Measurements from ENCODE around the gene KCNA5. TPM values are rescaled to one million over a fixed set of nuclear protein-coding genes. Genes with fewer than 3 reads are reported as not detected.
A peak's percentile ranks its signal among the peaks of the same experiment; 100 is the strongest.

The KCNA5 gene
- total and polyA plus RNA-seq, 2 experiments from 2014 or later, result 1.4 to 5.1 TPM

- H3K9me3 ChIP-seq (ENCODE audit: low read depth), result no peaks in the 10 kb centered on the region
- no peak for TF ChIP-seq CTCF (IDR thresholded peaks at IDR 0.05; ENCODE audit: low read depth, low read length)
- no peak overlapping the region for H3K4me3 ChIP-seq
- no peaks in the 10 kb centered on the region for H3K36me3 ChIP-seq
- H3K27ac ChIP-seq, result peak overlapping the region; percentile 20
- peaks cover 3% of the 10 kb centered on the region for H3K27me3 ChIP-seq
- H3K4me1 ChIP-seq (ENCODE audit: low read depth), result peaks cover 21% of the 10 kb centered on the region
- peak in 1 of 2 donors; percentile 42 for DNase-seq (ENCODE audit: low read depth in 1 of 2, low spot score in 1 of 2)
Measured at GRCh38 chr12:5033883-5034282, 9.8 kb upstream of the KCNA5 start.

- Histone ChIP-seq H3K36me3 (no peaks in the 10 kb centered on the region), H3K9me3 (ENCODE audit: low read depth) (no peaks in the 10 kb centered on the region), H3K27ac (peak overlapping the region; percentile 20), H3K27me3 (peaks cover 3% of the 10 kb centered on the region), H3K4me1 (ENCODE audit: low read depth) (peaks cover 21% of the 10 kb centered on the region), H3K4me3 (no peak overlapping the region)
- TF ChIP-seq CTCF (IDR thresholded peaks at IDR 0.05; ENCODE audit: low read depth, low read length), result no peak
- no peak for DNase-seq (ENCODE audit: low read depth in 1 of 2, low spot score in 1 of 2)
Measured at GRCh38 chr12:5034603-5035002, 9.1 kb upstream of the KCNA5 start.

GRCh38 chr12:5035618-5036017 is 8.1 kb upstream of the KCNA5 start:
- Histone ChIP-seq H3K36me3 (no peaks in the 10 kb centered on the region), H3K9me3 (ENCODE audit: low read depth) (no peaks in the 10 kb centered on the region), H3K4me1 (ENCODE audit: low read depth) (peaks cover 21% of the 10 kb centered on the region), H3K27ac (peak overlapping the region; percentile 20), H3K27me3 (peaks cover 3% of the 10 kb centered on the region), H3K4me3 (no peak overlapping the region)
- no peak for DNase-seq (ENCODE audit: low read depth in 1 of 2, low spot score in 1 of 2)
- TF ChIP-seq CTCF (IDR thresholded peaks at IDR 0.05; ENCODE audit: low read depth, low read length), result no peak

GRCh38 chr12:5036031-5036430 is 7.6 kb upstream of the KCNA5 start:
- Histone ChIP-seq H3K27ac (no peak overlapping the region), H3K4me1 (ENCODE audit: low read depth) (peaks cover 21% of the 10 kb centered on the region), H3K4me3 (no peak overlapping the region), H3K9me3 (ENCODE audit: low read depth) (no peaks in the 10 kb centered on the region), H3K27me3 (peaks cover 3% of the 10 kb centered on the region), H3K36me3 (no peaks in the 10 kb centered on the region)
- no peak for TF ChIP-seq CTCF (IDR thresholded peaks at IDR 0.05; ENCODE audit: low read depth, low read length)
- no peak for DNase-seq (ENCODE audit: low read depth in 1 of 2, low spot score in 1 of 2)

- Histone ChIP-seq H3K4me1 (ENCODE audit: low read depth) (peaks cover 21% of the 10 kb centered on the region), H3K27ac (no peak overlapping the region), H3K4me3 (no peak overlapping the region), H3K36me3 (no peaks in the 10 kb centered on the region), H3K27me3 (peaks cover 14% of the 10 kb centered on the region), H3K9me3 (ENCODE audit: low read depth) (no peaks in the 10 kb centered on the region)
- no peak for DNase-seq (ENCODE audit: low read depth in 1 of 2, low spot score in 1 of 2)
- no peak for TF ChIP-seq CTCF (IDR thresholded peaks at IDR 0.05; ENCODE audit: low read depth, low read length)
Measured at GRCh38 chr12:5037795-5038357, 5.8 kb upstream of the KCNA5 start.
